ENCODE results near the gene STIM2.
"Not testable (repeated sequence)": the region's sequence is repeated elsewhere in the genome, so short reads cannot be mapped to it uniquely, and the experiment has no call there.

The STIM2 gene

DNA sequence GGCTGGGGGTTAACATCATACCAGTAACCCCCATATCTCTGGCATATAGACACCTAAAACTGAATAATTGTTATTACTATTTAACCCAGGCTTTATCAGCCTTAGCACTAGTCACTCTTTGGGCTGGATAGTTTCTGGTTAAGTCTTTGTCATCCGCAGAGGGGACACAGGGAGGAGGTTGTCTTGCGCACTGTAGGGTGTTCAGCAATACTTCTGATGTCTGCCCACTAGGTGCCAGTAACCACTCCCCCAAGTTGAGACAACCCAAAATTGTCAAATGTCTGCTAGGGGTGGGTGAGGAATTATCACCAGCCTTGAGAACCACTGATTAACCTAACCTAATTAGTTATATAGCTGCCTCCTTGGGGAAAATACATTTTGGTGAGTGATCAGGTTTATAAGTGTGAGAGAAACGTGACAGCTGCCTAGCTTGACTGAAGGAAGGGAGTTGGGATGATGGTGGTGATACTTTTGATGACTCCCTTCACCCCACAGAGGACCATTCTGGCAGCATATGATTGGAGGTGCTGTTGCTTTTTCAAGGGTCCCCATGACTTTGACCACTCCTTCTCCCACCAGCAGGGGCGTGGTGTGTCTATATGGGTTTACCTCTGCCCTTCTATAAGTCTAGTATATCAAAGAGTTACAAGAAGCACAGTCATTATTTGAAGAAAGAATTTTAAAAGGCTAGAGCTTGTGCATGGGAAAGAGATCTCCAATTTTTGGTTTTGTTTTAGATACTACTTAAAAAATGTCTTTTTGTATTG, 140.9 kb downstream of the STIM2 start:
- no peak for DNase-seq (ENCODE audit: low read depth)

DNA sequence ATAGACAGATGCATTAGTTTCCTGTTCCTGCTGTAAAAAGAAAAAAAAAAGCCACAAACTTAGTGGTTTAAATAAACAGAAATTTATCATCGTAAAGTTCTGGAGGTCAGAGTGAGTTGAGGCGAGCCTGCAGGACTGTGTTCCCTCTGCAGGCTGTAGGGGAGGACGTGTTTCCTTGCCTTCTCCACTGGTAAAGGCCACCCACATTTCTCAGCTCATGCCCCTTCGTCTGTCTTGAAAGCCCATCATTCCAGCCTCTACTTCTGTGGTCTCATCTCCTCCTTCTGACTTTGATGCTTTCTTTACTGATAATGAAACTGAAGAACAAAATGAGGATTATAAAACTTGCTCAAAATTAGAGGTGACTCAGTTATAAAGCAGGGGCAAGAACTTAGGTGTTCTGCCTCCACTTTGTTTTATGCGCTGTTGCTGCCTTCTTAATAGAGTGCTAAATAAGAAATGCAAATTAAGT, 143.0 kb downstream of the STIM2 start:
- no peak for DNase-seq (ENCODE audit: low read depth)

DNA sequence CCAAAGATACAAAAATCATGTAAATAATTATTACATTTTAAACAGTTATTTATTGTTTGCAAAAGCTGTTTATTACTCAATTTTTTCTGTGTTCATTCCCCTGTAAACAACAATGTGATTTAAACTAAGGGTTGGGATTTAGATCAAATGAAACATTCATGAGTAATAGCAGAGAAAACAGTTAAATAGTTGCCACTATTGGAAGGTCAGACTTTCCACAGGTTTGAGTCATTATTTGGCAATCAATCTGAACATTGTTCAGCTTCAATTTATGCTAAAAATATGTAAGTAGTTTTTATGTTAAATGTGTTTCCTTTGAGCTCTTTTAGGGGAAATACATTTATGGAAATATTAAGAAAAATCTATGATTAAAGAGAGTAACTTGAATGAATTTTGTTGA, 144.9 kb downstream of the STIM2 start:
- DNase-seq (ENCODE audit: low read depth) = peak; percentile 62

DNA sequence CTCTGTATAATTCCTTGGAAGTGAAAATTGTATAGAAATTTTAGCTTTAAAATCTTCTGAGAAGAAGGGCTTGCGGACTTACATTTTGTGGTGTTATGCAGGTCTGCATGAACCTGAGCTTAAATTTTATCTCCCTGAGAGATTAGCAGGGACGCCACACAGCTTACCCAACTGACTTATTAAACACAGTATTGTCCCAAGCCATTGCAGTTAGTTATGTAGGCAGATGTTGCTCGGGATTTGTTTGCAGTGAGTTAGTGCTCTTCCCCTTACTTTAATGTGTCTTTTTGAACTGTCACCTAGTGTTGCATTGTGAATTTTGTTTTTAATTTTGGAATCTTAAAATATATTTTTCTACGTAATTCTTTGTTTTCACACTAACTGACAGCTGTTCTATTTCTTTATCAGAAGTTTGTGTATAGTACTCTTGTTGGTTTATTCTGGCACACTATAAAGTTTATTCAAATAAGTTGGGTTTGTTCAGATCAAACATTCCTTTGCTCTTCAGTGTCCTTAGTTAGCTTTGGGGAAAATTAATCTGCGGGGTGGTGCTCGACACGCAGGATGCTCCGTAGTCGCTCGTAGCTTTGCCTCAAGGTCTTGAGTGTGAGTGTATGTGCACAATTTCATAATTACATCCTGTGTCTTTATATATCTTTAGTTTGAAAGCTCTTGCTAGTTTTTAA, 145.4 kb downstream of the STIM2 start:
- DNase-seq (ENCODE audit: low read depth) = no peak

DNA sequence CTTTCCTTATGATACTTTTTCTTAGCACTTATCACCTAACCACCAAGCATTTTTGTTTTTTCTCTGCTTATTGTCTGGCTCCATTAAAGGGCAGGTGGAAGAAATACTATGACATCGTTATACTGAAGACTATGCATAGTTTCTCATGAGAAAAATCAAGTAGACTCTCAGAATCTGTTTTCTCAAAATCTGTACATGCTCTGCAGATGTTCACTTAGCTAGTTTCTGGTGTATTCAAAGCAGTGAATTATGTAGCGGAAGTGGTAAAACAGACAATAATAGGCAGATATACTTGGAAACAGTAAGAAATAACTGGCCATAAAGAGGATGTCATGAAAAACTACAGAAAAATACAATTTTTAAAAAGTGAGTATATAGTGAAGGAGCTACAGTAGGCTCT, 146.0 kb downstream of the STIM2 start:
- DNase-seq (ENCODE audit: low read depth) = no peak

DNA sequence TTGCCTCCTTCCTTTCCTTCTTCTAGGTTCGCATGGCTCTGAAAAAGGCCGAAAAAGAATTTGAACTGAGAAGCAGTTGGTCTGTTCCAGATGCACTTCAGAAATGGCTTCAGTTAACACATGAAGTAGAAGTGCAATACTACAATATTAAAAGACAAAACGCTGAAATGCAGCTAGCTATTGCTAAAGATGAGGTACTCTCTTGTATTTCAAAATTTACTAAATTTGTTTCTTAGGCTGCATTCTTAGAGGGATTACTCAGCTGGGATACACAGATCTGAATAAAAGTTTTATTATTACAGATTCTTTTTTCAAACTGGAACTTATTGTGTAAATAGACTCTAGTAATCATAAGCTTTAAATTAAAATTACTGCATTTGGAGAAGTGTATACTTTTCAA, 146.9 kb downstream of the STIM2 start:
- no peak for DNase-seq (ENCODE audit: low read depth)

DNA sequence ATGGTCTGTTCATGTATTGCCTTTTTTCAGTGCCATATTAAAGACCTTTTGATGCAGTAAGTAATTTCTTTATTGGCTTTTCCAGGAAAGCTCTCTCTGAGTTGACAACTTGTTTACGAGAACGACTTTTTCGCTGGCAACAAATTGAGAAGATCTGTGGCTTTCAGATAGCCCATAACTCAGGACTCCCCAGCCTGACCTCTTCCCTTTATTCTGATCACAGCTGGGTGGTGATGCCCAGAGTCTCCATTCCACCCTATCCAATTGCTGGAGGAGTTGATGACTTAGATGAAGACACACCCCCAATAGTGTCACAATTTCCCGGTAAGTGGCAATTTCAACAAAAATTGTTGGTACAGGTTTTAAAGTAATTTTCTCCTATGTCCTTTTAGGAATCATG, 148.0 kb downstream of the STIM2 start:
- DNase-seq (ENCODE audit: low read depth) = no peak

DNA sequence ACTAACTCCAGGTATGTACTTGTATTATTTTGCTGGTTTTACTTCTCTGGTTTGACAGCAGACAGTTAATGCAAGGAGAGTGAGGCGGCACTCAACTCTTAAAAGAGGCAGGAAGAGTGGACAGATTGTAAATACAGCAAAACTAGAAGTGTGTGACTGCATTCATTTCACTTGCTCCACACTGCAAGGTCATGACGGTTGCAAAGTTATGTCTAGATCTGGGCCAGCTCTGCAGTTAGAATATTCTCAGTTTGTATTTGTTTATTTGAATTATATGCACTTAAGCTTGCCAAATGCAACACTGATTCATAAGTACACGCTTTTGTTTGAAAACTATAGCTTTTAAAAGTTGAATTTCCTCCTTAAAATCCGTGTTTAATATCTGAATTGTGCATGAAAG, 148.9 kb downstream of the STIM2 start:
- no peak for DNase-seq (ENCODE audit: low read depth)

DNA sequence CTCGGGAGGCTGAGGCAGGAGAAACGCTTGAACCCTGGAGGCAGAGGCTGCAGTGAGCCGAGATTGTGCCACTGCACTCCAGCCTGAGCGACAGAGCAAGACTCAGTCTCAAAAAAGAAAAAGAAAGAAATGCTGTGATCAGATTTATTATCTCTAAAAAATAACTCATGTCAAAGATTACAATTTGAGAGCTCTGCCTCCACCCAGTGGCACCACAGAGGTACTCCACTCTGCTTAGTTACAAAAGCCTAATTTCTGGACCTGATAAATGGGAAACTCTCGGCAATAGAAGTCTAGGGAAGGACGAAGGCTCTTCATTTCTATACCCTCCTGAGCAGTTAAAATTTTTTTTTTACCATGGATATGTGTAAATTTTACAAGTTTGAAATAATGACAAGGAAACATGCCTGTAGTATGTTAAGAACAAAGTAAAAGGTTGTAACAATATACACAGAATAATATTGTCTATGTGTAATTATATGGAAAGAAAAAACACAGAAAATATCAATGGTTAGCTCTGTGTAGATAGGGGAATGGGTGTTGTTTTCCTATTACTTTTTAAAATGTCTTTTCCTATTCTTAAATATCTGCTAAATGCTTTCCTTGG, 149.8 kb downstream of the STIM2 start:
- no peak for DNase-seq (ENCODE audit: low read depth)

DNA sequence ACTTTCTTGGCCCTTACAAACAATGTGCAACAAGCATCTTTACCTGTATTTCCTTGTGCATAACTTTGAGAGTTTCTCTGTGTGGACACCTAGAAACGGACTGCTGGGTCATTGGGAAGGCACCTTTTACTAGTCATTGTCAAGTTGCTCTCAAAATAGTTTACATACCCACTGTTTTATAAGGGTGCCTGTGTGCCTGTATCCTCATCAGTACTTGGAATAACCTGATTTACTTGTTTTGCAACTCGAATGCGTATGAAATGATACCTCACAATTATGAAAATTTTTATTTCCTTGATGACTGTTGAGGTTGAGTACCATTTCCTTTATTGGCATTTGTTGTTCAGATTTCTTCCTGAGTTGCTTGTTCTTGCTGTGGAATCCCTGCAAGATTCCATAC, 150.8 kb downstream of the STIM2 start:
- no peak for DNase-seq (ENCODE audit: low read depth)

DNA sequence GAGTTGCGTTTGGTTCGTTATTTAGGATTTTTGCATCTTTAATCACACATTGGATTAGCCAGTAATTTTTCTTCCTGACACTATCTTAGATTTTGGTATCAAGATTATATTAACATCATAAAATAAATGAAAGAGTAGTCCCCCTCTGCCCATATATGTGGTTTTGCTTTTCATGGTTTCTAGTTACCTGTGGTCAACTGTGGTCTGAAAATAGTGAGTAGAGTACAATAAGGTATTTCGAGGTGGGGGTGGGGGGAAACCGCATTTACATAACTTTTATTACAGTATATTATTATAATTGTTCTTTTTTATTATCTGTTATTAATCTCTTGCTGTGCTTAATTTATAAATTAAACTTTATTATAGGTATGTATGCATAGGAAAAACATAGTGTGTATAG, 152.4 kb downstream of the STIM2 start:
- DNase-seq (ENCODE audit: low read depth) = no peak

DNA sequence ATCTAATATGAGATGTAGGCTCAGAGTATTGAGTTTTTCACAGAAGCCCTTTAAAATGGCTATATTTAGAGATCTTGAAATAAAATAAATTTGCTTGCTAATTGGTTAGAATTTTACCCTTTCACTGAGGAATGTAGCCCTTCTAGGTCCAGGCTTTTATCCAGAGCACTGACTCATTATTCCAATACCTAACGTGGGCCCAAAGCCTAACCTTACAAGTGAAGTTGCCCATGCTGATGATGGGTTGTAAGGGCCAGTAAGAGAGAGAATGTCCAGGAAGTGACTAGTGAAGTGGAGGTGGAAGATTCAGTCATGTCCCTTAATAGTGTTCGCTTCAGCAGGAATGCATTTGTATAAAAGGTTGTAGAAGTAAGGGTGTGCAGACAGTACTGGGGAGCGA, 155.9 kb downstream of the STIM2 start:
- DNase-seq (ENCODE audit: low read depth) = no peak

DNA sequence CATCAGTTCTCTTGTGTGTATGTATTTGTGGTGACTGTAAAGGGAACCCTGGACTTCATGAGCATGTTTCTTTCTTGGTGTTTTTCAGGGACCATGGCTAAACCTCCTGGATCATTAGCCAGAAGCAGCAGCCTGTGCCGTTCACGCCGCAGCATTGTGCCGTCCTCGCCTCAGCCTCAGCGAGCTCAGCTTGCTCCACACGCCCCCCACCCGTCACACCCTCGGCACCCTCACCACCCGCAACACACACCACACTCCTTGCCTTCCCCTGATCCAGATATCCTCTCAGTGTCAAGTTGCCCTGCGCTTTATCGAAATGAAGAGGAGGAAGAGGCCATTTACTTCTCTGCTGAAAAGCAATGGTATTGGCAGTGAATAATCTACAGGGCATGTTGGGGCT, 157.0 kb downstream of the STIM2 start:
- DNase-seq (ENCODE audit: low read depth) = no peak

DNA sequence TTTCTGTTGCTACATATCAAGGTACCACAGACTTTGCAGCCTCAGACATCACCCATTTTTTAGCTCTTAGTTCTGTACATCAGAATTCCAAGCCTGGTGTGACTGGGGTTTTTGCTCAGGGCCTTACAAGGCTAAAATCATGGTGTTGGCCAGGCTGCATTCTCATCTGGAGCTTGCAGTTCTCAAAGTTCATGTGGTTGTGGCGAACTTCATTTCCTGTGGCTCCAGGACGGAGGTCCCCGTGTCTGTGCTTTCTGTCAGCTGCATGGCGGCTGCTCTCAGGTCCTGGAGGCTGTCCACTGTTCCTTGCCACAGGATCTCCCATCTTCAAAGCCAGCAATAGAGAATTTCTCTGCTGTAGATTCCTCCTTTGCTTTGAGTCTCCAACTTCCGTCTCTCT, 157.4 kb downstream of the STIM2 start:
- DNase-seq (ENCODE audit: low read depth) = no peak

DNA sequence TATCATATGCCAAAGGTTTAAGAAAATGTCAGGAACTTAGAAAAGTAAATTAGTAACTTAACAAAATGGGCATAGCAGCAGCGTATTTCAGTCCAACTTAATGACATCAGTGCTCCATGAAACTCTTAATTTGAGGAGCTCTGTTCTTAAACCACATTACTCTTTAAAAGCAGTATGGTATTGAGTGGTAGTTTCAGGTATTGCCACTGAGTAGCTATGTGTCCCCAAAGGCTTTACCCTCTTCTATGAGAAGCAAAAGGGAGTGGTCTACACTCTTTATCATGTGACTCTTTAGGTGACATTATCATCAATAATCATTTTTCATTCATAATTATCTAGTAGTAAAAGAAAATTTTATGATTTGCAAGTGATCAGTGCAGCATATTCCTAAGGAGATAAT, 158.3 kb downstream of the STIM2 start:
- DNase-seq (ENCODE audit: low read depth) = no peak

DNA sequence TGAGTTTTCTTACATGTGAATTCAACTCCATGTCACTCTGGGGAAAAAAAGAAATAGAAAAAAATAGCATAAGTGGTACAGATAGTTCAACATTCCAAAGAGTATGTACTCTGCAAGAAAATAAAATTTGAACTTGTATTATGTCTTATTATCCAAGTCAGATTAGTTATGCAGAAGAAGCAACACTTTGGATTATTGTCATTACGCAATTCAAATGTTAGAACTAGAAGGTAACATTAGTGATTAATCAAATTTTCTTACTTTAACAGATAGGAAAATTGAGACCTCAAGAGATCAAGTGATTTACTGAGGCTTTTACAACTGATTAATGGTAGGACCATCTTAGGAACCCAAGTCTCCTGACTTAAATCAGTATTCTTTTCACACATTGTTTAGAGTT, 159.1 kb downstream of the STIM2 start:
- no peak for DNase-seq (ENCODE audit: low read depth)

DNA sequence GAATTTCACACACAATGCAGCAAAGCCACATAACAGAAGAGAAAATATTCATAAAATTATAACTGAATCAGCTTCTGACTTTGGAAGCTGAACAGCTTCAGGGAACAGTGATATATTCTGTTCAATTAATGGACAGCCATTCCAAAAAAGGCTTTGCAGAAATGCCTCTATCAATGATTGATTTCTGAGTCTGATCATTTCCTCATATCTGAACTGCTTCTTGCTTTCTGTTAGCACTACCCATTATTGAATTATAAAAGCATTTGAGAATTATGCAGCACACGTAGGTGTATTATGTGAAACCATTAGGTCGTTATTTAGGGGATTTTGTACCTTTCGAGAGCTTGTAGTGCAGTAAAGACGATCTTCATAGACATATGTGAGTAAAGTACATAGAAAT, 159.6 kb downstream of the STIM2 start:
- DNase-seq (ENCODE audit: low read depth) = no peak

DNA sequence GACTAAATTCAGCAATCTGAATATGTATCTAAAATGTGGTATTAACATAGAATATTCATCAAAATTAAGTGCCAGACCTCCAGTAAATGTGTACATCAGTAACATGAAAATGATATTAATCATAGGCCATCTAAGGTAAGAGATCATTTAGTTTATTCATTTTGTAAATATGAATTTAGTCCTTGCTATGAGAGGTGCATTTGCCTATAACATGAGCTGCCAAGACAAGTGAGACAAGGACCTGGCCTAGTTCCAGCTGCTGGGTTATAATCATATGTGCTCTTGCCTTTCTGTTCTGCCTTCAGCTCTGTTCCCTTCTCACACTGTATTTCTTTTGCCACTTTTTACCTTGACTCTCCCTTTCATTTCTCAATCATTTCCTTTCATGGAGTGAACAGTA, 160.0 kb downstream of the STIM2 start:
- DNase-seq (ENCODE audit: low read depth) = no peak

DNA sequence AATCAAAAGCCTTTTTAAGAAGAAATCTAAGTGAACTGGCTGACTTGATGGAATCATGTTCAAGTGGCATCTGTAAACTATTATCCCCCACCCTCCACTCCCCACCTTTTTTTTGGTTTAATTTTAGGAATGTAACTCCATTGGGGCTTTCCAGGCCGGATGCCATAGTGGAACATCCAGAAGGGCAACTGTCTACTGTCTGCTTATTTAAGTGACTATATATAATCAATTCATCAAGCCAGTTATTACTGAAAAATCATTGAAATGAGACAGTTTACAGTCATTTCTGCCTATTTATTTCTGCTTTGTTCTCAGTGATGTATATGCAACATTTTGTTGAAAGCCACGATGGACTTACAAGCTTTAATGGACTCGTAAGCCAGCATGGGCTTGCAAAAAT, 162.3 kb downstream of the STIM2 start:
- DNase-seq (ENCODE audit: low read depth) = no peak

DNA sequence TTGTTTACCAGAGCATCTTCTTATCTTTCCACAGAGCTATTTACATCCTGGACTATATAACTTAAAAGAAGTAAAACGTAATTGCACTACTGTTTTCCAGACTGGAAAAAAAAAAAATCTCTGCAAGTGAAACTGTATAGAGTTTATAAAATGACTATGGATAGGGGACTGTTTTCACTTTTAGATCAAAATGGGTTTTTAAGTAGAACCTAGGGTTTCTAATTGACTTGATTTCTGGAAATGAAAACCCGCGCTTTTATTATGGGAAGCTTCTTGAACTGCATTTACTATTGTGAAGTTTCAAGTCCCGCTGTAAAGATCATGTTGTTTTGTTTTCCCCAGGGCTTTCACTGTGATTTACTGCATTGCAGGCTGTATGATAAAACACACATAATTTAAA, 162.7 kb downstream of the STIM2 start:
- no peak for DNase-seq (ENCODE audit: low read depth)

DNA sequence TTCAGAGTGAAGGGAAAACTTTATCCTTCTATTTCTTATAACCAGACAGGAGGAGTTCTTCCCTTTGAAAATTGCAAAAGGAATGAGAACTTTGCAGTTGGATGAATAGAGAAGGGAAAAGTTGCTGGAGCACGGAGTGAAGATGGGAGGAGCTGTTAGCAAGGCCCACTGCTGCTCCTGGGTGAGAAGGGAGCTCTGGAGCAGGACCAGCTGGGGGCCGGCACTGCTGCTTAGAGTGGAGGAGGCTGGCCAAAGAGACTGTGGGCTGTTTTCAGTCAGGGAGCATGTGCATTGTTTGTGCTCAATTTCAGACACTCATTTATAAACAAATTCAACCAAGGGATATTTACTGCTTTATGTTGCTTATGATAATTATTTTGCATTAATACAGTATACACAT, 164.2 kb downstream of the STIM2 start:
- DNase-seq (ENCODE audit: low read depth) = no peak

DNA sequence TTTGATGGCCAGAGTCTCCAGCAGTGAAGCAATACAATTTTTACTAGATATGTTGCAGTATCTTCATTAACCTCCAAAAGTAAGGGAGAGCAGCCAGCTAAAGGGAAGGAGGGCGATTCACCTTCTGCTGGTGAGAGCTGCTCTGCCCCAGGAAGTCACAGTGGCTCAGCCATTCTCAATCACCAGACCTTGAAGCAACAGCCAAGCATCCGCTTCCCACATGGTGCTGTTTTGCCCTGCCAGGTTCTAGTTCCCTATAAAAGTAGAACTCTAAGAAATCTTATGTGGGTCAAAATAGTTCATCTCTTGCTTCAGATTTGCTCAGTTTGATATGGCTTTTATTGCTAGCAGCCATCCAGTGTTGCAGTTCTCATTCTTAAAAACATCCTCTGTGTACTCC, 166.8 kb downstream of the STIM2 start:
- no peak for DNase-seq (ENCODE audit: low read depth)

DNA sequence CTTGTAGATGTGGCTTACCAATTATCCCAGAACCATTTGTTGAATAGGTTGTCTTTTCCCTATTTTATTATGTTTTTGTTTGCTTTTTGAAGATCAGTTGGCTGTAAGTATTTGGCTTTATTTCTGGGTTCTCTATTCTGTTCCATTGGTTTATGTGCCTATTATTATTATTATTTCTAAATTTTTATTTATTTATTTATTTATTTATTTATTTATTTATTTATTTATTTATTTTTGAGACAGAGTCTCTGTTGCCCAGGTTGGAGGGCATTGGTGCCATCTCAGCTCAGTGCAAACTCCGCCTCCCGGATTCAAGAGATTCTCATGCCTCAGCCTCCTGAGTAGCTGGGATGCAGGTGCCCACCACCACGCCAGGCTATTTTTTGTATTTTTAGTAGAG, 174.5 kb downstream of the STIM2 start:
- not testable (repeated sequence) for DNase-seq (ENCODE audit: low read depth)
